Measurements from ENCODE around the gene PRKCD.

Gene PRKCD

GRCh38 chr3:53162672-53163443, 1.8 kb downstream of the PRKCD start:
- H3K4me3 ChIP-seq (ENCODE audit: low read length) = peak overlapping the region; percentile 90
- DNase-seq (ENCODE audit: low read depth) = peak; percentile 12
- TF ChIP-seq, protein P1, sequence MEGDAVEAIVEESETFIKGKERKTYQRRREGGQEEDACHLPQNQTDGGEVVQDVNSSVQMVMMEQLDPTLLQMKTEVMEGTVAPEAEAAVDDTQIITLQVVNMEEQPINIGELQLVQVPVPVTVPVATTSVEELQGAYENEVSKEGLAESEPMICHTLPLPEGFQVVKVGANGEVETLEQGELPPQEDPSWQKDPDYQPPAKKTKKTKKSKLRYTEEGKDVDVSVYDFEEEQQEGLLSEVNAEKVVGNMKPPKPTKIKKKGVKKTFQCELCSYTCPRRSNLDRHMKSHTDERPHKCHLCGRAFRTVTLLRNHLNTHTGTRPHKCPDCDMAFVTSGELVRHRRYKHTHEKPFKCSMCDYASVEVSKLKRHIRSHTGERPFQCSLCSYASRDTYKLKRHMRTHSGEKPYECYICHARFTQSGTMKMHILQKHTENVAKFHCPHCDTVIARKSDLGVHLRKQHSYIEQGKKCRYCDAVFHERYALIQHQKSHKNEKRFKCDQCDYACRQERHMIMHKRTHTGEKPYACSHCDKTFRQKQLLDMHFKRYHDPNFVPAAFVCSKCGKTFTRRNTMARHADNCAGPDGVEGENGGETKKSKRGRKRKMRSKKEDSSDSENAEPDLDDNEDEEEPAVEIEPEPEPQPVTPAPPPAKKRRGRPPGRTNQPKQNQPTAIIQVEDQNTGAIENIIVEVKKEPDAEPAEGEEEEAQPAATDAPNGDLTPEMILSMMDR (conservative IDR thresholded peaks at IDR 0.05; ENCODE audit: low read length) = no peak

DNA sequence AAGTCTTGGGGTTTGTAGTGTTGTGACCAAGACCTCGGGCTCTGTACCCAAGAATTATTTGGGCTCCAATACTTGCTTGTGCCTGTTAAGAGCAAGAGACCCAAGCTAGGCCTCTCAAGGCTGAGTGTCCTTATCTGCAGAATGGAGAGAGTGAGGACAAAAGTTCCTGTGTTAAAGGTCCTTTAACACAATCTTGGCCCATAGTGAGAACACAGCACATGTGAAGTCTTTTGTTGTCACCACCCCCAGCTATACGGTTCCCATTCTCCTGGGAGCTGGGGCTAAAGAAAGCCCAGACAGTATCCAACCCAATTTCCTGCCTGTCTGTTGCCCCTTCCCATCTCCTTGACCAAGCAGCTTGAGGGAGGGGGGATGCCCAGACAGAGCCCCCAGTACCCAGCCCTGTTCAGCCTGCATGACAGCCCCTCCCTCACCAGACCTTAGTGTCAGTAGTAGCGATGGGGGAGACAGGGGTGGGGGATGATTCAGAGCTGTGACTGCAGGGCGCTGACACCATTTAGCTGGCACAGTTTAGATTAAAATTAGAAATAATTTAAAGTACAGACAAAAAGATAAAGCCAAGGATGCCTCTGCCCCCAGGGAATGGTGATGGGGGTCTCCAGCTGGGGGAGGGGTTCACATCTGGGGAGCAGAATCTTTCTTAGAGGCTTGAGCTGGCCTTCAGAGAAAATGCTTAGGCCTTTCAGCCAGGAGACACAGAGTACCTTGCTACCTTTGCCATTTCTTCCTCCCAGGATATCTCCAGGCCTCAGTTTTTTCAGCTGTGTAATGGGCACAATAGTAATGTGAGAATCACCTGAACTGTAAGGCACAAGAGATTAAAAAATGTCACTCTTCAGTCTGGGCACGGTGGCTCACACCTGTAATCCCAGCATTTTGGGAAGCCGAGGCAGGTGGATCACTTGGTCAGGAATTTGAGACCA, 2.7 kb downstream of the PRKCD start:
- TF ChIP-seq, protein P1 (conservative IDR thresholded peaks at IDR 0.05; ENCODE audit: low read length) = no peak
- no peak for DNase-seq (ENCODE audit: low read depth)
- H3K4me3 ChIP-seq (ENCODE audit: low read length) = no peak overlapping the region

GRCh38 chr3:53164911-53165310, 3.9 kb downstream of the PRKCD start:
- no peak for DNase-seq (ENCODE audit: low read depth)
- no peak overlapping the region for H3K4me3 ChIP-seq (ENCODE audit: low read length)
- TF ChIP-seq, protein P1 (conservative IDR thresholded peaks at IDR 0.05; ENCODE audit: low read length) = no peak

DNA sequence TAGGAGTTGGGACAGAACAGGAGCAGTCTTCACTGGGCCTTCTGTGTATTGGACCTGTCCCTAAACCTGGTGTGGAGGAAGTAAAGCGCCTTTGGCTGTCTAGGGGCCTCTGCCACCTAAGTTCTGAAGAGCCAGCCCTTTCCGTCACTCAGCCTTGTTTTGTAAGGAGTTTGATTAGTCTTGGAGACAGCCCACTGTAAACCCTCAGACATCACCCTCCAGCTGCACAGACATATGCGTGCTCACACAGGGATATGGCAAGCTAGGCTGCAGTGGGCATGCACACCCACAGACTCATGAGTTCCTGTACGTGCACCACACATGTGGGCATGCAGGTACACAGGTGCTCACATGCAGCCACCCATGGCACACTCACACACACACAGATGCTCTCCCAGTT, 5.2 kb downstream of the PRKCD start:
- TF ChIP-seq, protein P1 (conservative IDR thresholded peaks at IDR 0.05; ENCODE audit: low read length) = no peak
- H3K4me3 ChIP-seq (ENCODE audit: low read length) = no peak overlapping the region
- DNase-seq (ENCODE audit: low read depth) = no peak

DNA sequence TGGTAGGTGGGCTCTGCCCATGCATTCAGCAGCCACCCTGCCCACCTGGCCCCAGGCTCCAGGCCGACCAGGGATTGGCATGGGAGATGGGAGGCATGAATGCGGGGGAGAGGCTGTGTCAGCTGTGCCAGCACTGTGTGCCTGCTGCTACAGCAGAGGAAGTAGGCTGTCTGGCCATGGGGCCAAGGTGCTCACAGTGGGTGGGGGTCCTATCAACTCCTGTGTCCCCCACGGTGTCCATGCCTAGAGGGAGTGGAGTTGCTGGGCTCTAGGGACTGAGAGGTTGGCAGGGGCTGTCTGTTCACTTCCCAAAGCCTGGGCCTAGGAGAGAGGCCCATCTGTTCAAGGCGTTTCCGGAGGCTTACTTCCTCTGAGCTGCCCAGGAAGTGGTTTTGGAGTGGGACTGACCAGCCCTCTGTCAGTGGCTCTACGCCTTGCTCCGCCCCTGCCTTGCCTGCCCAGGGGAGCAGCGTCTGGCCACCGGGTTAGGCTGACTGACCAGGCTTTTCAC, 5.8 kb downstream of the PRKCD start:
- TF ChIP-seq, protein P1 (conservative IDR thresholded peaks at IDR 0.05; ENCODE audit: low read length) = no peak
- H3K4me3 ChIP-seq (ENCODE audit: low read length) = no peak overlapping the region
- DNase-seq (ENCODE audit: low read depth) = peak; percentile 65

GRCh38 chr3:53167418-53168174, 6.6 kb downstream of the PRKCD start:
- DNase-seq (ENCODE audit: low read depth) = no peak
- TF ChIP-seq, protein P1 (conservative IDR thresholded peaks at IDR 0.05; ENCODE audit: low read length) = no peak
- H3K4me3 ChIP-seq (ENCODE audit: low read length) = no peak overlapping the region
